Measurements from ENCODE around the gene SLC25A22. TPM values are rescaled to one million over a fixed set of nuclear protein-coding genes. Genes with fewer than 3 reads are reported as not detected.

Gene SLC25A22
- total and polyA plus RNA-seq, 10 of the 15 experiments (the other 5 are each of a cell fraction or from before 2014, with no cell fraction given) = 0.27 to 27.0 (median 8.2) TPM

GRCh38 chr11:762421-763072, 35.5 kb downstream of the SLC25A22 start:
- H3K27me3 ChIP-seq (replicated peaks in 1 of 2; ENCODE audit: control insufficient read depth in 2 of 2, insufficient read depth in 2 of 2, low read length in 1 of 2) = no peaks in the 10 kb centered on the region
- SMC1A ChIA-PET (ENCODE audit: uncharacterized antibody, unreplicated experiment) = no interaction called here
- no peak overlapping the region for H2AFZ ChIP-seq (ENCODE audit: control insufficient read depth, low read depth, low read length)
- no peak overlapping the region for H3K4me2 ChIP-seq (ENCODE audit: control insufficient read depth, insufficient read depth)
- CTCF ChIA-PET = no interaction called here
- TF ChIP-seq POLR2A (IDR thresholded peaks at IDR 0.05; ENCODE audit: low read depth, low read length) (peak; percentile 70), CTCF (IDR thresholded peaks at IDR 0.05 in 2 of 3, conservative IDR thresholded peaks at IDR 0.05 in 1 of 3; ENCODE audit: control insufficient read depth in 2 of 3, extremely low read depth in 1 of 3, insufficient read depth in 1 of 3, low read depth in 3 of 3, low read length in 3 of 3) (peak in 2 of 3 experiments; percentile 20 to 38; a peak in 2 of 6 replicates), SUZ12 (IDR thresholded peaks at IDR 0.05; ENCODE audit: unreplicated experiment) (no peak)
- RAD21 ChIA-PET (ENCODE audit: unreplicated experiment) = no interaction called here
- POLR2A ChIA-PET = no interaction called here
- no TSS peak for BruUV-seq (replicated peaks)
- no peaks in the 10 kb centered on the region for H4K20me1 ChIP-seq (ENCODE audit: control insufficient read depth, insufficient read depth)
- in situ Hi-C loops (cut with MboI) = no loop called here
- FAIRE-seq (no peak), DNase-seq (ENCODE audit: low read depth, low spot score) (no peak), ATAC-seq (peak; percentile 62)
- H3K36me3 ChIP-seq (ENCODE audit: control insufficient read depth in 2 of 2, insufficient read depth in 2 of 2, low read length in 1 of 2) = peaks cover 29 to 42% of the 10 kb centered on the region in 2 experiments; a peak in 3 of 4 replicates
- H3K9me3 ChIP-seq (replicated peaks; ENCODE audit: control insufficient read depth, insufficient read depth, low read length) = no peaks in the 10 kb centered on the region
- no peaks in the 10 kb centered on the region for H3K4me1 ChIP-seq (ENCODE audit: control insufficient read depth, insufficient read depth, low read length)
- intact Hi-C loops (cut with micrococcal nuclease; ENCODE audit: unreplicated experiment) = no loop called here
- H3K27ac ChIP-seq (ENCODE audit: control insufficient read depth, insufficient read depth) = no peak overlapping the region
- WGBS (ENCODE audit: insufficient coverage, insufficient replicate concordance, low lambda C conversion rate, missing lambda C conversion rate) = 54% methylated on average over 10 of the region's 10 CpGs
- H3K79me2 ChIP-seq (ENCODE audit: control insufficient read depth, insufficient read depth, low read length) = no peaks in the 10 kb centered on the region
- no peak overlapping the region for H3K4me3 ChIP-seq
- H3K9ac ChIP-seq (ENCODE audit: control insufficient read depth, insufficient read depth, low read length) = no peak overlapping the region

GRCh38 chr11:761526-762108, 36.5 kb downstream of the SLC25A22 start:
- Histone ChIP-seq H3K4me1 (ENCODE audit: control insufficient read depth, insufficient read depth, low read length) (no peaks in the 10 kb centered on the region), H3K4me3 (no peak overlapping the region), H3K9me3 (replicated peaks; ENCODE audit: control insufficient read depth, insufficient read depth, low read length) (no peaks in the 10 kb centered on the region), H3K27ac (ENCODE audit: control insufficient read depth, insufficient read depth) (no peak overlapping the region), H3K79me2 (ENCODE audit: control insufficient read depth, insufficient read depth, low read length) (no peaks in the 10 kb centered on the region), H3K36me3 (ENCODE audit: control insufficient read depth in 2 of 2, insufficient read depth in 2 of 2, low read length in 1 of 2) (peaks cover 36 to 37% of the 10 kb centered on the region in 2 experiments; a peak in 3 of 4 replicates), H2AFZ (ENCODE audit: control insufficient read depth, low read depth, low read length) (no peak overlapping the region), H3K27me3 (replicated peaks in 1 of 2; ENCODE audit: control insufficient read depth in 2 of 2, insufficient read depth in 2 of 2, low read length in 1 of 2) (no peaks in the 10 kb centered on the region), H3K9ac (ENCODE audit: control insufficient read depth, insufficient read depth, low read length) (no peak overlapping the region), H3K4me2 (ENCODE audit: control insufficient read depth, insufficient read depth) (no peak overlapping the region), H4K20me1 (ENCODE audit: control insufficient read depth, insufficient read depth) (no peaks in the 10 kb centered on the region)
- ChIA-PET RAD21 (ENCODE audit: unreplicated experiment) (no interaction called here), SMC1A (ENCODE audit: uncharacterized antibody, unreplicated experiment) (no interaction called here), CTCF (no interaction called here), POLR2A (no interaction called here)
- DNase-seq (ENCODE audit: low read depth, low spot score) (no peak), ATAC-seq (no peak), FAIRE-seq (no peak)
- 96% methylated on average over 8 of the region's 8 CpGs for WGBS (ENCODE audit: insufficient coverage, insufficient replicate concordance, low lambda C conversion rate, missing lambda C conversion rate)
- in situ Hi-C loops (cut with MboI) (no loop called here), intact Hi-C loops (cut with micrococcal nuclease; ENCODE audit: unreplicated experiment) (no loop called here)
- TF ChIP-seq POLR2A (IDR thresholded peaks at IDR 0.05; ENCODE audit: low read depth, low read length) (peak; percentile 35; the same call in 1 of the 2 replicates), SPI1 (IDR thresholded peaks at IDR 0.05; ENCODE audit: borderline replicate concordance, insufficient read depth, low read depth, low read length) (no peak), RUNX3 (IDR thresholded peaks at IDR 0.05; ENCODE audit: low read length) (no peak), CTCF (IDR thresholded peaks at IDR 0.05 in 2 of 3, conservative IDR thresholded peaks at IDR 0.05 in 1 of 3; ENCODE audit: control insufficient read depth in 2 of 3, extremely low read depth in 1 of 3, insufficient read depth in 1 of 3, low read depth in 3 of 3, low read length in 3 of 3) (no peak), NFYB (IDR thresholded peaks at IDR 0.05; ENCODE audit: insufficient read depth, low read depth, low read length) (no peak)
- no TSS peak for BruUV-seq (replicated peaks)
